Gastrocnemius medialis (tissue), 4 donors: ENCODE measurements around the gene SMO.

Source experiments
- POLR2A ChIP-seq, 2 donors: fragments of 450-650 bp; IDR thresholded peaks; one replicate each; pipeline ENCODE4 v1.6.1; 2017; ENCODE audit warnings: antibody characterized with exemption in 2 of 2, mild to moderate bottlenecking in 2 of 2, moderate library complexity in 2 of 2
- TF ChIP-seq, protein P1 (sequence below), 5 experiments: fragments of 450-650 bp in 3 of 5; fragments of 200-600 bp in 2 of 5; sonication (generic) in 2 of 5; IDR thresholded peaks in 4 of 5; conservative IDR thresholded peaks in 1 of 5; 1 replicate in 4 of 5; 2 replicates in 1 of 5; pipeline ENCODE4 v1.5.1; 2016 to 2019; ENCODE audit warnings: antibody characterized with exemption in 5 of 5, mild to moderate bottlenecking in 3 of 5, moderate library complexity in 3 of 5

DNA sequence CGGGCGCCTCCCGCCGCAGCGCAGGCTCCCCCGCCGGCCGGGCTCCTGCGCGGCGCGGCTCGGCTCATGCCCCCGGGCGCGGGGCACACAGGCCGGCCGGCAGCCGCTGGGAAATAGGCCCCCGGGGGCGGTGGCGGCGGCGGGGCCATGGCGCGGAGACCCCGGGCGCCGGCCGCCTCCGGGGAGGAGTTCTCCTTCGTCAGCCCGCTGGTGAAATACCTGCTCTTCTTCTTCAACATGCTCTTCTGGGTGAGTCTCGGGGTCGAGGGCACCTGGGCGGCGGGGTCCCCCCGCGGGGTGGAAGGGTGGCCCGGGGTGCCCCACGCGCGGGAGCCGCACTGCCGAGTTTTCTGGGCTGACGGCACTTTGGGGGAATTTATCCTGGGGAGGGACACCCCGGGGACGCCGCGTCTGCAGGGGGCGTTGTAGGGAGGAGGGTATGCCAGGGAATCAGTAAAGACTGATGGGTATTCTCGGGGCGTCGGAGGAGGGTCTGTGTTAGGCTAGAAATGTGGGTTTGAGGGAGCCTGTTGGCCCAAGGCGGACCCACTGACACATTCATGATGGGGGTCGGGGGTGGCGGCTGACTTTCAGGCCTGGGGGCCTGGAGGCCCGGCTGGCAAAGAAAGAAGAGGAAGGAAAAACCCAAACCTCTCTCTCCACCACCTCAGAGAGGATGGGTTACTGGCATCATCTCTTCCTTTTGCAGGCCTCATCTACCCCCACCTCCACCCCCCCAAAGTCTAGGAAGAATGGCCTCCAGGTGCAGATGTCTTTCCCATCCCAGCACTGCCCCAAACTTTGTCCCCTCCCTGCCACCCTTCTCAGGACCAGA, 43.4 kb upstream of the SMO start:
- TF ChIP-seq, protein P1, sequence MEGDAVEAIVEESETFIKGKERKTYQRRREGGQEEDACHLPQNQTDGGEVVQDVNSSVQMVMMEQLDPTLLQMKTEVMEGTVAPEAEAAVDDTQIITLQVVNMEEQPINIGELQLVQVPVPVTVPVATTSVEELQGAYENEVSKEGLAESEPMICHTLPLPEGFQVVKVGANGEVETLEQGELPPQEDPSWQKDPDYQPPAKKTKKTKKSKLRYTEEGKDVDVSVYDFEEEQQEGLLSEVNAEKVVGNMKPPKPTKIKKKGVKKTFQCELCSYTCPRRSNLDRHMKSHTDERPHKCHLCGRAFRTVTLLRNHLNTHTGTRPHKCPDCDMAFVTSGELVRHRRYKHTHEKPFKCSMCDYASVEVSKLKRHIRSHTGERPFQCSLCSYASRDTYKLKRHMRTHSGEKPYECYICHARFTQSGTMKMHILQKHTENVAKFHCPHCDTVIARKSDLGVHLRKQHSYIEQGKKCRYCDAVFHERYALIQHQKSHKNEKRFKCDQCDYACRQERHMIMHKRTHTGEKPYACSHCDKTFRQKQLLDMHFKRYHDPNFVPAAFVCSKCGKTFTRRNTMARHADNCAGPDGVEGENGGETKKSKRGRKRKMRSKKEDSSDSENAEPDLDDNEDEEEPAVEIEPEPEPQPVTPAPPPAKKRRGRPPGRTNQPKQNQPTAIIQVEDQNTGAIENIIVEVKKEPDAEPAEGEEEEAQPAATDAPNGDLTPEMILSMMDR (IDR thresholded peaks at IDR 0.05 in 4 of 5, conservative IDR thresholded peaks at IDR 0.05 in 1 of 5) = no peak
- no peak for TF ChIP-seq POLR2A (IDR thresholded peaks at IDR 0.05)
